GM23338 (cell line): ENCODE measurements around the gene TP53BP1. TPM values are rescaled to one million over a fixed set of nuclear protein-coding genes. Genes with fewer than 3 reads are reported as not detected.
A peak's percentile ranks its signal among the peaks of the same experiment; 100 is the strongest.

Experiments
- ATAC-seq: fragments of 200-7000 bp; cut with Tn5 transposase; 3 replicates; pipeline ENCODE4 v1.9.1; 2020
- DNase-seq: peaks from one replicate; pipeline ENCODE4 v3.0.0-alpha.2; 2015; ENCODE audit warnings: low spot score
- H2AFZ ChIP-seq: fragments of 200-600 bp; sonication (generic); 2 replicates; pipeline ENCODE4 v1.8.0; 2016; ENCODE audit warnings: antibody characterized with exemption, mild to moderate bottlenecking, moderate library complexity
- H3F3A ChIP-seq: fragments of 200-600 bp; sonication (generic); replicated peaks from 2 replicates; pipeline ENCODE4 v1.8.0; 2017; ENCODE audit warnings: antibody characterized with exemption, mixed run types, low read depth
- H3K27ac ChIP-seq: fragments of 200-600 bp; sonication (generic); 2 replicates; pipeline ENCODE4 v1.6.1; 2016; ENCODE audit warnings: low read depth
- H3K27me3 ChIP-seq: fragments of 200-600 bp; sonication (generic); 2 replicates; pipeline ENCODE4 v1.8.0; 2016; ENCODE audit warnings: mild to moderate bottlenecking, mixed run types, moderate library complexity; ENCODE audit not compliant: insufficient read depth
- H3K36me3 ChIP-seq: fragments of 200-600 bp; sonication (generic); 2 replicates; pipeline ENCODE4 v1.8.0; 2016; ENCODE audit warnings: mild to moderate bottlenecking; ENCODE audit not compliant: insufficient read depth
- H3K4me1 ChIP-seq: fragments of 200-600 bp; sonication (generic); 2 replicates; pipeline ENCODE4 v1.8.0; 2016; ENCODE audit warnings: mild to moderate bottlenecking, moderate library complexity; ENCODE audit not compliant: insufficient read depth
- H3K4me2 ChIP-seq: fragments of 200-600 bp; sonication (generic); 2 replicates; pipeline ENCODE4 v1.7.1; 2017; ENCODE audit warnings: mixed run types
- H3K4me3 ChIP-seq: fragments of 200-600 bp; sonication (generic); 2 replicates; pipeline ENCODE4 v1.6.1; 2016; ENCODE audit warnings: mixed run types
- H3K79me2 ChIP-seq: fragments of 200-600 bp; sonication (generic); replicated peaks from 2 replicates; pipeline ENCODE4 v1.8.0; 2017; ENCODE audit warnings: mild to moderate bottlenecking; ENCODE audit not compliant: insufficient read depth
- H3K9me2 ChIP-seq: fragments of 200-600 bp; sonication (generic); 2 replicates; pipeline ENCODE4 v1.8.0; 2017; ENCODE audit not compliant: insufficient read depth
- H4K20me1 ChIP-seq: fragments of 200-600 bp; sonication (generic); replicated peaks from 2 replicates; pipeline ENCODE4 v1.8.0; 2017; ENCODE audit warnings: mild to moderate bottlenecking; ENCODE audit not compliant: insufficient read depth
- H3K27ac Mint-ChIP-seq: 2 replicates; pipeline ENCODE4 v1.8.0; 2020; ENCODE audit warnings: inconsistent platforms, mild to moderate bottlenecking, moderate library complexity, mixed read lengths
- H3K27me3 Mint-ChIP-seq: 3 replicates; pipeline ENCODE4 v1.8.0; 2022; ENCODE audit warnings: low read depth, mild to moderate bottlenecking, moderate library complexity, mixed read lengths, inconsistent platforms; ENCODE audit not compliant: insufficient read depth, poor library complexity
- H3K36me3 Mint-ChIP-seq: 3 replicates; pipeline ENCODE4 v1.8.0; 2021; ENCODE audit warnings: low read depth, mild to moderate bottlenecking, inconsistent platforms, moderate library complexity, mixed read lengths
- H3K4me1 Mint-ChIP-seq: 3 replicates; pipeline ENCODE4 v1.8.0; 2020; ENCODE audit warnings: mild to moderate bottlenecking, inconsistent platforms, mixed read lengths
- H3K4me3 Mint-ChIP-seq: 3 replicates; pipeline ENCODE4 v1.8.0; 2021; ENCODE audit warnings: moderate library complexity, mild to moderate bottlenecking, inconsistent platforms, mixed read lengths
- H3K9me3 Mint-ChIP-seq: 3 replicates; pipeline ENCODE4 v1.8.0; 2020; ENCODE audit warnings: moderate library complexity, mild to moderate bottlenecking, inconsistent platforms, mixed read lengths
- CREB1 ChIP-seq: fragments of 250-450 bp; sonication (Bioruptor Pico); IDR thresholded peaks from 2 replicates; pipeline ENCODE4 v1.5.0; 2020; ENCODE audit warnings: low read depth, mild to moderate bottlenecking, moderate library complexity
- CTCF ChIP-seq, 2 experiments: fragments of 200-600 bp in 1 of 2; sonication (generic) in 1 of 2; conservative IDR thresholded peaks; 2 replicates each; pipeline versions ENCODE4 v1.5.1 to v1.6.1; 2016 to 2017; ENCODE audit warnings: antibody characterized with exemption in 2 of 2, low read depth in 2 of 2, mild to moderate bottlenecking in 2 of 2, moderate library complexity in 1 of 2
- JUNB ChIP-seq: IDR thresholded peaks from one replicate; pipeline ENCODE4 v1.6.1; 2016; ENCODE audit warnings: antibody characterized with exemption; ENCODE audit not compliant: unreplicated experiment
- NANOG ChIP-seq: IDR thresholded peaks from 2 replicates; pipeline ENCODE4 v1.6.1; 2016; ENCODE audit warnings: antibody characterized with exemption, borderline replicate concordance
- REST ChIP-seq: IDR thresholded peaks from one replicate; pipeline ENCODE4 v1.6.1; 2018; ENCODE audit warnings: antibody characterized with exemption; ENCODE audit not compliant: unreplicated experiment
- STAT1 ChIP-seq: IDR thresholded peaks from one replicate; pipeline ENCODE4 v1.6.1; 2016; ENCODE audit warnings: antibody characterized with exemption; ENCODE audit not compliant: unreplicated experiment
- ZNF331 ChIP-seq: fragments of 250-450 bp; sonication (Bioruptor Pico); IDR thresholded peaks from 2 replicates; pipeline ENCODE4 v1.5.0; 2020; ENCODE audit warnings: low read depth, mild to moderate bottlenecking, moderate library complexity
- polyA plus RNA-seq: library from polyadenylated mRNA; unstranded; fragments of >200 nt; fragmentation: Nextera tagmentation; extraction: Ambion mirVana; gene quantifications from 2 replicates; pipeline ENCODE4 v1.2.1, GENCODE V29; 2016
- total RNA-seq: library from RNA; depleted of rRNA; stranded (reverse); fragments of >200 nt; shearing (Covaris generic); gene quantifications from 2 replicates; pipeline ENCODE4 v1.2.3, GENCODE V29; 2014
- TF ChIP-seq, protein P1 (sequence below): fragments of 250-450 bp; sonication (Bioruptor Pico); IDR thresholded peaks from 2 replicates; pipeline ENCODE4 v1.5.0; 2020; ENCODE audit warnings: mild to moderate bottlenecking, moderate library complexity

TP53BP1 gene
- total and polyA plus RNA-seq, 2 experiments from 2014 or later = 17.7 to 81.3 TPM

DNA sequence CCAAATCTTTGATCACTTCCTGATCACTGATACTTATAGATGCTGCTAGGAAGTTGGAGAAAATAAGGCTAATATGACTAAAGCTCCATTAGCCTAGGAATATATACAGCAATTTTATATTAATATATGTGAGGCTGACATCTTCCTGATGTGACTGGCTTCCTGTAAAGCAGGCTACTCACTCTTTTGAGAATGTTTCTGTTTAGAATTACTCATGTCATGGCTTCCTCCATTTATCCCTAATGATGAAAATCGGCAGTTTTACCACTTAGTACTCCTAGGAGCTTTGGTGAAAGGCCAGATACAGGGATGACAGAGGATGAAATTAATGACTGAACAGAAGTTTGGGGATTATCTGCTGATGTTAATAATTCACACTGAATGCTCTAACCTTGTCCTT, 20.6 kb upstream of the TP53BP1 start:
- Histone ChIP-seq H3K4me3 (no peak overlapping the region), H3F3A (peaks cover 11% of the 10 kb centered on the region), H3K27me3 (peaks cover 57% of the 10 kb centered on the region), H3K27ac (no peak overlapping the region), H3K9me2 (no peaks in the 10 kb centered on the region), H2AFZ (no peak overlapping the region), H3K4me1 (peaks cover 39% of the 10 kb centered on the region), H3K36me3 (no peaks in the 10 kb centered on the region), H4K20me1 (no peaks in the 10 kb centered on the region), H3K4me2 (no peak overlapping the region), H3K79me2 (no peaks in the 10 kb centered on the region)
- peaks cover 44% of the 10 kb centered on the region for H3K27me3 Mint-ChIP-seq
- ATAC-seq (no peak), DNase-seq (no peak)
- H3K9me3 Mint-ChIP-seq = no peaks in the 10 kb centered on the region
- TF ChIP-seq REST = no peak
- TF ChIP-seq CTCF (conservative IDR thresholded peaks at IDR 0.05; ENCODE audit: low read depth in 2 of 2) = no peak
- no peak for TF ChIP-seq CREB1 (CRISPR knock-in tag)
- TF ChIP-seq STAT1 = no peak
- H3K27ac Mint-ChIP-seq = no peak overlapping the region
- H3K36me3 Mint-ChIP-seq = no peaks in the 10 kb centered on the region; the same call in 2 of the 3 replicates
- no peak overlapping the region for H3K4me3 Mint-ChIP-seq
- peaks cover 56% of the 10 kb centered on the region for H3K4me1 Mint-ChIP-seq

DNA sequence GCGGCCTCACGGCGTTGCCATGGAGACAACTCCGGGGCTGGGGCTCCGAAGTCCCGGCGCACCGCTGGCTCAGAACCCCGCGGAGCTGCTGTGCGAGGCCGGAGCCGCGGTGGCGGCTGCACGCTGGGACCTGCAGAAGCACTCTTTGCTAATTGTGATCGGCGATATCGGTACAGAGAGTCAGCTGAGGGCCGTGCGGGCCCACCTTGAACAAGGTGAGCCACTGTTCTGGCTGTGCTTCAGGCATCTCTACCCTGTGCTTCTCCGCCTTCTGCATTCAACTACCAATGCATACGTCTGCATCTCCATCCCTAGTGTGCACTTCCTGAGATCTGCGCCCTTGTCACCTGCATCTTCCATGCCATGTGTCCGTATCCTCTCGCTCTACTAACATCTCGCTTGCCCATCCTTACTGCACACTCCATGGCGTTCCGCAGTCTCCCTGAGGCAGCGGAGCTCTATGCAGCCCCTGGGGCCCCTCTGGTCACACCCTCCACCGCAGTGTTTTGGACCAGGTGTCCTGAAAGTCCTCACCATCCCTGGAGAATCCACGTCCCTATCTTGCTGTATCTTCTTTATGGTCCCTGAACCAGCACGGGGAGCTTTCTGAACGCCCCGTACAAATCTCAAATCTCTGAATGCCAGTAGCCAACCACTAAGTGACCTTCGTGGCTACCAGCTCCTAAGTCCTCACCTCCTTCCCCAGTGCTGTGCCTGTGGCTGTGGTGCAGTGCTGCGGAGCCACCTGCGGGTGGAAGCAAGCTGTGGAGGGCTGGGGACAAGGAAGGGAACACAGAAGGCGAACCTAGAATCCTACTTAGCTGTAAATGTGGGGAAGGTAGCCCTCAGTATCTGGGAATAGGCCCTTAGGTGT, 18.3 kb upstream of the TP53BP1 start:
- peak overlapping the region; percentile 70 for H3K4me3 ChIP-seq
- Mint-ChIP-seq H3K36me3 (no peaks in the 10 kb centered on the region; the same call in 2 of the 3 replicates), H3K9me3 (no peaks in the 10 kb centered on the region), H3K4me3 (peak overlapping the region; percentile 76), H3K27ac (no peak overlapping the region), H3K4me1 (peaks cover 40% of the 10 kb centered on the region), H3K27me3 (peaks cover 28% of the 10 kb centered on the region)
- H3F3A ChIP-seq = peaks cover 11% of the 10 kb centered on the region
- peaks cover 24% of the 10 kb centered on the region for H3K4me1 ChIP-seq
- no peaks in the 10 kb centered on the region for H4K20me1 ChIP-seq
- peak overlapping the region; percentile 99 for H2AFZ ChIP-seq
- H3K27me3 ChIP-seq = peaks cover 38% of the 10 kb centered on the region
- peak overlapping the region; percentile 89 for H3K4me2 ChIP-seq
- no peaks in the 10 kb centered on the region for H3K36me3 ChIP-seq
- H3K27ac ChIP-seq = no peak overlapping the region
- H3K79me2 ChIP-seq = no peaks in the 10 kb centered on the region
- ATAC-seq (peak; percentile 38), DNase-seq (peak; percentile 70)
- no peaks in the 10 kb centered on the region for H3K9me2 ChIP-seq
- TF ChIP-seq, protein P1, sequence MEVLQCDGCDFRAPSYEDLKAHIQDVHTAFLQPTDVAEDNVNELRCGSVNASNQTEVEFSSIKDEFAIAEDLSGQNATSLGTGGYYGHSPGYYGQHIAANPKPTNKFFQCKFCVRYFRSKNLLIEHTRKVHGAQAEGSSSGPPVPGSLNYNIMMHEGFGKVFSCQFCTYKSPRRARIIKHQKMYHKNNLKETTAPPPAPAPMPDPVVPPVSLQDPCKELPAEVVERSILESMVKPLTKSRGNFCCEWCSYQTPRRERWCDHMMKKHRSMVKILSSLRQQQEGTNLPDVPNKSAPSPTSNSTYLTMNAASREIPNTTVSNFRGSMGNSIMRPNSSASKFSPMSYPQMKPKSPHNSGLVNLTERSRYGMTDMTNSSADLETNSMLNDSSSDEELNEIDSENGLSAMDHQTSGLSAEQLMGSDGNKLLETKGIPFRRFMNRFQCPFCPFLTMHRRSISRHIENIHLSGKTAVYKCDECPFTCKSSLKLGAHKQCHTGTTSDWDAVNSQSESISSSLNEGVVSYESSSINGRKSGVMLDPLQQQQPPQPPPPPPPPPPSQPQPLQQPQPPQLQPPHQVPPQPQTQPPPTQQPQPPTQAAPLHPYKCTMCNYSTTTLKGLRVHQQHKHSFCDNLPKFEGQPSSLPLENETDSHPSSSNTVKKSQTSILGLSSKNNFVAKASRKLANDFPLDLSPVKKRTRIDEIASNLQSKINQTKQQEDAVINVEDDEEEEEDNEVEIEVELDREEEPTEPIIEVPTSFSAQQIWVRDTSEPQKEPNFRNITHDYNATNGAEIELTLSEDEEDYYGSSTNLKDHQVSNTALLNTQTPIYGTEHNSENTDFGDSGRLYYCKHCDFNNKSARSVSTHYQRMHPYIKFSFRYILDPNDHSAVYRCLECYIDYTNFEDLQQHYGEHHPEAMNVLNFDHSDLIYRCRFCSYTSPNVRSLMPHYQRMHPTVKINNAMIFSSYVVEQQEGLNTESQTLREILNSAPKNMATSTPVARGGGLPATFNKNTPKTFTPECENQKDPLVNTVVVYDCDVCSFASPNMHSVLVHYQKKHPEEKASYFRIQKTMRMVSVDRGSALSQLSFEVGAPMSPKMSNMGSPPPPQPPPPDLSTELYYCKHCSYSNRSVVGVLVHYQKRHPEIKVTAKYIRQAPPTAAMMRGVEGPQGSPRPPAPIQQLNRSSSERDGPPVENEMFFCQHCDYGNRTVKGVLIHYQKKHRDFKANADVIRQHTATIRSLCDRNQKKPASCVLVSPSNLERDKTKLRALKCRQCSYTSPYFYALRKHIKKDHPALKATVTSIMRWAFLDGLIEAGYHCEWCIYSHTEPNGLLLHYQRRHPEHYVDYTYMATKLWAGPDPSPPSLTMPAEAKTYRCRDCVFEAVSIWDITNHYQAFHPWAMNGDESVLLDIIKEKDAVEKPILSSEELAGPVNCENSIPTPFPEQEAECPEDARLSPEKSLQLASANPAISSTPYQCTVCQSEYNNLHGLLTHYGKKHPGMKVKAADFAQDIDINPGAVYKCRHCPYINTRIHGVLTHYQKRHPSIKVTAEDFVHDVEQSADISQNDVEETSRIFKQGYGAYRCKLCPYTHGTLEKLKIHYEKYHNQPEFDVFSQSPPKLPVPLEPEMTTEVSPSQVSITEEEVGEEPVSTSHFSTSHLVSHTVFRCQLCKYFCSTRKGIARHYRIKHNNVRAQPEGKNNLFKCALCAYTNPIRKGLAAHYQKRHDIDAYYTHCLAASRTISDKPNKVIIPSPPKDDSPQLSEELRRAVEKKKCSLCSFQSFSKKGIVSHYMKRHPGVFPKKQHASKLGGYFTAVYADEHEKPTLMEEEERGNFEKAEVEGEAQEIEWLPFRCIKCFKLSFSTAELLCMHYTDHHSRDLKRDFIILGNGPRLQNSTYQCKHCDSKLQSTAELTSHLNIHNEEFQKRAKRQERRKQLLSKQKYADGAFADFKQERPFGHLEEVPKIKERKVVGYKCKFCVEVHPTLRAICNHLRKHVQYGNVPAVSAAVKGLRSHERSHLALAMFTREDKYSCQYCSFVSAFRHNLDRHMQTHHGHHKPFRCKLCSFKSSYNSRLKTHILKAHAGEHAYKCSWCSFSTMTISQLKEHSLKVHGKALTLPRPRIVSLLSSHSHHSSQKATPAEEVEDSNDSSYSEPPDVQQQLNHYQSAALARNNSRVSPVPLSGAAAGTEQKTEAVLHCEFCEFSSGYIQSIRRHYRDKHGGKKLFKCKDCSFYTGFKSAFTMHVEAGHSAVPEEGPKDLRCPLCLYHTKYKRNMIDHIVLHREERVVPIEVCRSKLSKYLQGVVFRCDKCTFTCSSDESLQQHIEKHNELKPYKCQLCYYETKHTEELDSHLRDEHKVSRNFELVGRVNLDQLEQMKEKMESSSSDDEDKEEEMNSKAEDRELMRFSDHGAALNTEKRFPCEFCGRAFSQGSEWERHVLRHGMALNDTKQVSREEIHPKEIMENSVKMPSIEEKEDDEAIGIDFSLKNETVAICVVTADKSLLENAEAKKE (CRISPR knock-in tag) = no peak
- no peak for TF ChIP-seq ZNF331 (CRISPR knock-in tag)
- TF ChIP-seq NANOG = no peak
- no peak for TF ChIP-seq CREB1 (CRISPR knock-in tag)
- TF ChIP-seq JUNB = no peak
